H1 (cell line): ENCODE data around the gene HPS5. TPM values are rescaled to one million over a fixed set of nuclear protein-coding genes. Genes with fewer than 3 reads are reported as not detected.

Experiments used
- ASH2L ChIP-seq: fragments of 200-600, 300-600 bp; sonication (generic); IDR thresholded peaks from one replicate; pipeline ENCODE4 v1.7.1; 2017; ENCODE audit warnings: low read length
- BRCA1 ChIP-seq: IDR thresholded peaks from 2 replicates; pipeline ENCODE4 v1.6.1; 2012; ENCODE audit warnings: low read depth, low read length, improper control_type of control experiment
- FOSL1 ChIP-seq: IDR thresholded peaks from 2 replicates; pipeline ENCODE4 v1.6.1; 2011; ENCODE audit warnings: mild to moderate bottlenecking, low read depth, low read length, moderate library complexity; ENCODE audit not compliant: insufficient read depth
- MAFK ChIP-seq: IDR thresholded peaks from 2 replicates; pipeline ENCODE4 v1.6.1; 2012; ENCODE audit warnings: low read depth, mild to moderate bottlenecking, improper control_type of control experiment, low read length
- POLR2A ChIP-seq, 2 experiments: IDR thresholded peaks; 1 replicate in 1 of 2; 2 replicates in 1 of 2; pipeline ENCODE4 v1.6.1; 2011; ENCODE audit warnings: low read depth in 2 of 2, low read length in 2 of 2, mild to moderate bottlenecking in 2 of 2; ENCODE audit errors: control extremely low read depth in 1 of 2
- RXRA ChIP-seq: IDR thresholded peaks from 2 replicates; pipeline ENCODE4 v1.6.1; 2011; ENCODE audit warnings: low read depth, mild to moderate bottlenecking, low read length, moderate library complexity; ENCODE audit not compliant: insufficient read depth
- SAP30 ChIP-seq: fragments of 300-600 bp; sonication (generic); IDR thresholded peaks from 2 replicates; pipeline ENCODE4 v1.7.1; 2012; ENCODE audit warnings: low read length, moderate library complexity, mild to moderate bottlenecking, inconsistent platforms; ENCODE audit not compliant: insufficient read depth, insufficient replicate concordance
- polyA plus RNA-seq, 7 experiments: library from polyadenylated mRNA; depleted of rRNA in 3 of 7; stranded (reverse) in 5 of 7; unstranded in 2 of 7; fragments of >200 nt in 5 of 7; fragments of 200-250 nt in 2 of 7; gene quantifications; 1 replicate in 5 of 7; 2 replicates in 1 of 7; 4 replicates in 1 of 7; pipeline versions ENCODE4 v1.2.1 to v1.2.3, GENCODE V29; 2011 to 2013; ENCODE audit warnings: missing spikeins in 2 of 7, mixed read lengths in 2 of 7
- total RNA-seq: library from RNA; stranded (reverse); fragmentation: NEBNext Ultra II Directional; extraction: Animal tissue kit (Norgen Biotek cat#: 25700); gene quantifications from 2 replicates; pipeline ENCODE4 v1.2.1, GENCODE V29; 2021

Gene HPS5
- total and polyA plus RNA-seq, 2 of the 8 experiments (the other 6 are each of a cell fraction or from before 2014, with no cell fraction given): 5.0 to 18.5 TPM

- no peak for TF ChIP-seq RXRA
- no peak for TF ChIP-seq FOSL1
- no peak for TF ChIP-seq POLR2A (IDR thresholded peaks at IDR 0.05; ENCODE audit: control extremely low read depth in 1 of 2, low read depth in 2 of 2, low read length in 2 of 2)
- TF ChIP-seq BRCA1: no peak
- TF ChIP-seq ASH2L: no peak
- TF ChIP-seq MAFK: no peak
- no peak for TF ChIP-seq SAP30
Observed at GRCh38 chr11:18366286-18366685, 44.3 kb upstream of the HPS5 start (continued).
